GM12878 (cell line): Measurements from ENCODE around the gene SV2B. TPM values are rescaled to one million over a fixed set of nuclear protein-coding genes. Genes with fewer than 3 reads are reported as not detected.

Experiments used
- ATAC-seq: fragments of 200-7000 bp; cut with Tn5 transposase; 3 replicates; pipeline ENCODE4 v1.9.1; 2020; ENCODE audit warnings: mild to moderate bottlenecking, moderate library complexity
- BruUV-seq: library from RNA; stranded (reverse); fragments of 400-500 nt; replicated peaks from 2 replicates; lab custom pipeline; 2021; lab: Mats Ljungman, UMichigan
- CTCF ChIA-PET: fragments of 300-600 bp; sonication (Branson Sonifier 250); formaldehyde crosslinking; extraction: SDS; loops from one replicate; lab custom pipeline; 2021; ENCODE audit warnings: inconsistent platforms; lab: Yijun Ruan, JAX
- POLR2A ChIA-PET: fragments of 350-600 bp; formaldehyde crosslinking; extraction: SDS; loops from one replicate; lab custom pipeline; 2021; ENCODE audit warnings: inconsistent platforms; lab: Charles Lee
- RAD21 ChIA-PET: fragments of 300-600 bp; sonication (Branson Sonifier 250); formaldehyde crosslinking; loops from one replicate; lab custom pipeline; 2023; ENCODE audit warnings: antibody characterized with exemption; ENCODE audit not compliant: unreplicated experiment; lab: Charles Lee
- SMC1A ChIA-PET: fragments of 300-600 bp; sonication (Branson Sonifier 250); formaldehyde crosslinking; loops from one replicate; lab custom pipeline; 2023; ENCODE audit not compliant: unreplicated experiment, uncharacterized antibody; lab: Charles Lee
- DNase-seq: peaks from one replicate; pipeline ENCODE4 v3.0.0-alpha.2; 2011; ENCODE audit warnings: low read depth, low spot score
- FAIRE-seq: peaks from 3 replicates; lab custom pipeline; 2011; peaks lifted over from hg19 to GRCh38; lab: Jason Lieb, UNC
- H2AFZ ChIP-seq: 2 replicates; pipeline ENCODE4 v1.6.0; 2011; ENCODE audit warnings: low read depth, low read length, control low read depth; ENCODE audit not compliant: control insufficient read depth
- H3K27ac ChIP-seq: 2 replicates; pipeline ENCODE4 v1.5.1; 2011; ENCODE audit warnings: control low read depth; ENCODE audit not compliant: control insufficient read depth, insufficient read depth
- H3K27me3 ChIP-seq, 2 experiments: replicated peaks in 1 of 2; 2 replicates each; pipeline versions ENCODE4 v1.6.0 to v1.6.1; 2011; ENCODE audit warnings: low read length in 1 of 2; ENCODE audit not compliant: control insufficient read depth in 2 of 2, insufficient read depth in 2 of 2
- H3K36me3 ChIP-seq, 2 experiments: 2 replicates each; pipeline ENCODE4 v1.5.1; 2011; ENCODE audit warnings: low read length in 1 of 2; ENCODE audit not compliant: control insufficient read depth in 2 of 2, insufficient read depth in 2 of 2
- H3K4me1 ChIP-seq: 2 replicates; pipeline ENCODE4 v1.6.1; 2011; ENCODE audit warnings: mild to moderate bottlenecking, low read length, moderate library complexity, mixed read lengths; ENCODE audit not compliant: control insufficient read depth, insufficient read depth
- H3K4me2 ChIP-seq: 2 replicates; pipeline ENCODE4 v1.6.0; 2011; ENCODE audit warnings: control low read depth; ENCODE audit not compliant: control insufficient read depth, insufficient read depth
- H3K4me3 ChIP-seq: fragments of 200-600 bp; sonication (generic); 2 replicates; pipeline ENCODE4 v1.5.1; 2016
- H3K79me2 ChIP-seq: 2 replicates; pipeline ENCODE4 v1.6.0; 2011; ENCODE audit warnings: low read length; ENCODE audit not compliant: control insufficient read depth, insufficient read depth
- H3K9ac ChIP-seq: 2 replicates; pipeline ENCODE4 v1.8.0; 2011; ENCODE audit warnings: low read length, control low read depth, mixed read lengths; ENCODE audit not compliant: control insufficient read depth, insufficient read depth
- H3K9me3 ChIP-seq: replicated peaks from 3 replicates; pipeline ENCODE4 v1.5.1; 2011; ENCODE audit warnings: mild to moderate bottlenecking, low read length; ENCODE audit not compliant: control insufficient read depth, insufficient read depth
- H4K20me1 ChIP-seq: 2 replicates; pipeline ENCODE4 v1.6.0; 2011; ENCODE audit not compliant: control insufficient read depth, insufficient read depth
- BACH1 ChIP-seq: fragments of 450-650 bp; IDR thresholded peaks from 2 replicates; pipeline ENCODE4 v1.6.1; 2017; ENCODE audit warnings: mild to moderate bottlenecking, borderline replicate concordance
- BRCA1 ChIP-seq: IDR thresholded peaks from 2 replicates; pipeline ENCODE4 v1.6.1; 2011; ENCODE audit warnings: low read depth, low read length, improper control_type of control experiment
- EED ChIP-seq: sonication (generic); IDR thresholded peaks from 2 replicates; pipeline ENCODE4 v1.6.1; 2016; ENCODE audit warnings: antibody characterized with exemption, low read depth
- ELK1 ChIP-seq: IDR thresholded peaks from 2 replicates; pipeline ENCODE4 v1.6.1; 2012; ENCODE audit warnings: low read depth, low read length, improper control_type of control experiment
- EZH2 ChIP-seq: IDR thresholded peaks from 2 replicates; pipeline ENCODE4 v1.6.1; 2012; ENCODE audit warnings: low read depth, mild to moderate bottlenecking, control low read depth, inconsistent platforms, low read length, borderline replicate concordance; ENCODE audit not compliant: control insufficient read depth
- FOXM1 ChIP-seq: IDR thresholded peaks from 2 replicates; pipeline ENCODE4 v1.6.1; 2012; ENCODE audit warnings: low read depth, mild to moderate bottlenecking, inconsistent platforms, low read length, moderate library complexity
- IKZF2 ChIP-seq, 2 experiments: fragments of 450-650 bp; IDR thresholded peaks; 2 replicates each; pipeline ENCODE4 v1.6.1; 2017; ENCODE audit warnings: mild to moderate bottlenecking in 2 of 2, moderate library complexity in 2 of 2
- MTA2 ChIP-seq: fragments of 450-650 bp; IDR thresholded peaks from 2 replicates; pipeline ENCODE4 v1.6.1; 2016; ENCODE audit warnings: low read depth, mild to moderate bottlenecking, moderate library complexity
- MXI1 ChIP-seq: fragments of 150-350 bp; IDR thresholded peaks from 2 replicates; pipeline ENCODE4 v1.6.1; 2011; ENCODE audit warnings: low read depth, mild to moderate bottlenecking, inconsistent platforms, low read length, improper control_type of control experiment
- PML ChIP-seq: IDR thresholded peaks from 2 replicates; pipeline ENCODE4 v1.6.1; 2012; ENCODE audit warnings: low read length, inconsistent platforms
- POLR2AphosphoS5 ChIP-seq: IDR thresholded peaks from 2 replicates; pipeline ENCODE4 v1.6.1; 2011; ENCODE audit warnings: mild to moderate bottlenecking, low read length, inconsistent platforms
- SMAD5 ChIP-seq: IDR thresholded peaks from 2 replicates; pipeline ENCODE4 v1.6.1; 2016; ENCODE audit warnings: antibody characterized with exemption, low read depth
- SRF ChIP-seq, 2 experiments: IDR thresholded peaks; 2 replicates each; pipeline ENCODE4 v1.6.1; 2011; ENCODE audit warnings: low read depth in 2 of 2, low read length in 2 of 2, mild to moderate bottlenecking in 1 of 2, moderate library complexity in 1 of 2
- SUZ12 ChIP-seq: fragments of 200-600 bp; sonication (generic); IDR thresholded peaks from one replicate; pipeline ENCODE4 v1.6.1; 2018; ENCODE audit warnings: antibody characterized with exemption, mild to moderate bottlenecking; ENCODE audit not compliant: unreplicated experiment
- ZNF217 ChIP-seq: fragments of 450-650 bp; IDR thresholded peaks from 2 replicates; pipeline ENCODE4 v1.6.1; 2017; ENCODE audit warnings: antibody characterized with exemption, mild to moderate bottlenecking
- WGBS: methylation state at CpG from one replicate; pipeline ENCODE4 v1.1.6; 2016; ENCODE audit warnings: low lambda C conversion rate; ENCODE audit not compliant: insufficient replicate concordance, insufficient coverage; ENCODE audit errors: missing lambda C conversion rate; 5-methylcytosine and 5-hydroxymethylcytosine counted together
- in situ Hi-C: fragments of 300-500 bp; cut with MboI; formaldehyde crosslinking; loops from 9 replicates; pipeline ENCODE4 v1.14.3; 2018; ENCODE audit warnings: mixed read lengths
- intact Hi-C: fragments of 100-400 bp; cut with micrococcal nuclease; formaldehyde crosslinking; loops from one replicate; pipeline ENCODE4 v1.14.2; 2022; ENCODE audit not compliant: unreplicated experiment
- polyA plus RNA-seq, 11 experiments: library from polyadenylated mRNA; depleted of rRNA in 4 of 11; unstranded in 6 of 11; stranded (reverse) in 5 of 11; fragments of >200 nt; fragmentation: Nextera tagmentation in 4 of 11; fragmentation: Illumina TruSeq in 1 of 11; extraction: Ambion mirVana in 4 of 11; extraction: Trizol in 1 of 11; gene quantifications; 1 replicate in 1 of 11; 2 replicates in 10 of 11; pipeline versions ENCODE4 v1.2.1 to v1.2.3, GENCODE V29; 2011 to 2016; ENCODE audit warnings: inconsistent platforms in 2 of 11, missing spikeins in 2 of 11, low read depth in 1 of 11
- total RNA-seq, 4 experiments: library from RNA; depleted of rRNA in 3 of 4; stranded (reverse); fragments of >200 nt in 3 of 4; fragmentation: Illumina TruSeq in 1 of 4; extraction: Trizol in 1 of 4; gene quantifications; 2 replicates each; pipeline versions ENCODE4 v1.2.1 to v1.2.3, GENCODE V29; 2013 to 2021
- TF ChIP-seq, protein P1 (sequence below): fragments of 450-650 bp; IDR thresholded peaks from 2 replicates; pipeline ENCODE4 v1.6.1; 2017; ENCODE audit warnings: mild to moderate bottlenecking
- TF ChIP-seq, protein P2 (sequence below): fragments of 450-650 bp; formaldehyde crosslinking; IDR thresholded peaks from 2 replicates; pipeline ENCODE4 v1.4.0; 2022; ENCODE audit warnings: mild to moderate bottlenecking, moderate library complexity
- TF ChIP-seq, protein P3 (sequence below): fragments of 450-650 bp; IDR thresholded peaks from 2 replicates; pipeline ENCODE4 v1.6.1; 2017; ENCODE audit warnings: mild to moderate bottlenecking, low read depth, inconsistent platforms; ENCODE audit not compliant: poor library complexity, severe bottlenecking

The SV2B gene
- total and polyA plus RNA-seq, 10 of the 15 experiments (the other 5 are each of a cell fraction or from before 2014, with no cell fraction given) = 0.03 to 1.7 (median 1.3) TPM

GRCh38 chr15:91252756-91253155, 152.7 kb downstream of the SV2B start:
- Histone ChIP-seq H2AFZ (no peak overlapping the region), H3K27ac (no peak overlapping the region), H3K4me1 (no peaks in the 10 kb centered on the region), H3K4me2 (no peak overlapping the region), H3K9ac (no peak overlapping the region), H4K20me1 (no peaks in the 10 kb centered on the region), H3K9me3 (no peaks in the 10 kb centered on the region), H3K4me3 (no peak overlapping the region), H3K27me3 (no peaks in the 10 kb centered on the region), H3K36me3 (no peaks in the 10 kb centered on the region), H3K79me2 (no peaks in the 10 kb centered on the region)
- FAIRE-seq (no peak), ATAC-seq (no peak), DNase-seq (no peak)
- POLR2A ChIA-PET = no interaction called here
- CTCF ChIA-PET = no interaction called here
- BruUV-seq = no TSS peak
- SMC1A ChIA-PET = interaction anchor here (1.3 kb wide), 1 partner anchor 27 kb away, joined by 3 read pairs; no protein-coding TSS in a partner anchor
- RAD21 ChIA-PET = no interaction called here
- WGBS = 51% methylated on average over 2 of the region's 2 CpGs
- in situ Hi-C loops (no loop called here), intact Hi-C loops (no loop called here)
- no peak for TF ChIP-seq SUZ12
- TF ChIP-seq EED = no peak
- no peak for TF ChIP-seq EZH2
- no peak for TF ChIP-seq BACH1
- TF ChIP-seq IKZF2 (IDR thresholded peaks at IDR 0.05) = no peak
- TF ChIP-seq MTA2 = no peak
- TF ChIP-seq FOXM1 = no peak
- TF ChIP-seq, protein P1, sequence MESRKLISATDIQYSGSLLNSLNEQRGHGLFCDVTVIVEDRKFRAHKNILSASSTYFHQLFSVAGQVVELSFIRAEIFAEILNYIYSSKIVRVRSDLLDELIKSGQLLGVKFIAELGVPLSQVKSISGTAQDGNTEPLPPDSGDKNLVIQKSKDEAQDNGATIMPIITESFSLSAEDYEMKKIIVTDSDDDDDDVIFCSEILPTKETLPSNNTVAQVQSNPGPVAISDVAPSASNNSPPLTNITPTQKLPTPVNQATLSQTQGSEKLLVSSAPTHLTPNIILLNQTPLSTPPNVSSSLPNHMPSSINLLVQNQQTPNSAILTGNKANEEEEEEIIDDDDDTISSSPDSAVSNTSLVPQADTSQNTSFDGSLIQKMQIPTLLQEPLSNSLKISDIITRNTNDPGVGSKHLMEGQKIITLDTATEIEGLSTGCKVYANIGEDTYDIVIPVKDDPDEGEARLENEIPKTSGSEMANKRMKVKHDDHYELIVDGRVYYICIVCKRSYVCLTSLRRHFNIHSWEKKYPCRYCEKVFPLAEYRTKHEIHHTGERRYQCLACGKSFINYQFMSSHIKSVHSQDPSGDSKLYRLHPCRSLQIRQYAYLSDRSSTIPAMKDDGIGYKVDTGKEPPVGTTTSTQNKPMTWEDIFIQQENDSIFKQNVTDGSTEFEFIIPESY = no peak
- no peak for TF ChIP-seq ELK1
- TF ChIP-seq BRCA1 = no peak
- TF ChIP-seq PML = no peak
- TF ChIP-seq MXI1 = no peak
- no peak for TF ChIP-seq SMAD5
- TF ChIP-seq, protein P2, sequence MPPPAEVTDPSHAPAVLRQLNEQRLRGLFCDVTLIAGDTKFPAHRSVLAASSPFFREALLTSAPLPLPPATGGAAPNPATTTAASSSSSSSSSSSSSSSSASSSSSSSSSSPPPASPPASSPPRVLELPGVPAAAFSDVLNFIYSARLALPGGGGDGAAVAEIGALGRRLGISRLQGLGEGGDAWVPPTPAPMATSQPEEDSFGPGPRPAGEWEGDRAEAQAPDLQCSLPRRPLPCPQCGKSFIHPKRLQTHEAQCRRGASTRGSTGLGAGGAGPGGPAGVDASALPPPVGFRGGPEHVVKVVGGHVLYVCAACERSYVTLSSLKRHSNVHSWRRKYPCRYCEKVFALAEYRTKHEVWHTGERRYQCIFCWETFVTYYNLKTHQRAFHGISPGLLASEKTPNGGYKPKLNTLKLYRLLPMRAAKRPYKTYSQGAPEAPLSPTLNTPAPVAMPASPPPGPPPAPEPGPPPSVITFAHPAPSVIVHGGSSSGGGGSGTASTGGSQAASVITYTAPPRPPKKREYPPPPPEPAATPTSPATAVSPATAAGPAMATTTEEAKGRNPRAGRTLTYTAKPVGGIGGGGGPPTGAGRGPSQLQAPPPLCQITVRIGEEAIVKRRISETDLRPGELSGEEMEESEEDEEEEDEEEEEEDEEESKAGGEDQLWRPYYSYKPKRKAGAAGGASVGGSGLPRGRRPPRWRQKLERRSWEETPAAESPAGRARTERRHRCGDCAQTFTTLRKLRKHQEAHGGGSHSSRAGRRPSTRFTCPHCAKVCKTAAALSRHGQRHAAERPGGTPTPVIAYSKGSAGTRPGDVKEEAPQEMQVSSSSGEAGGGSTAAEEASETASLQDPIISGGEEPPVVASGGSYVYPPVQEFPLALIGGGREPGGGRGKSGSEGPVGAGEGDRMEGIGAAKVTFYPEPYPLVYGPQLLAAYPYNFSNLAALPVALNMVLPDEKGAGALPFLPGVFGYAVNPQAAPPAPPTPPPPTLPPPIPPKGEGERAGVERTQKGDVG (CRISPR knock-in tag) = no peak
- TF ChIP-seq POLR2AphosphoS5 = no peak
- no peak for TF ChIP-seq SRF (IDR thresholded peaks at IDR 0.05; ENCODE audit: low read depth in 2 of 2, low read length in 2 of 2)
- TF ChIP-seq, protein P3, sequence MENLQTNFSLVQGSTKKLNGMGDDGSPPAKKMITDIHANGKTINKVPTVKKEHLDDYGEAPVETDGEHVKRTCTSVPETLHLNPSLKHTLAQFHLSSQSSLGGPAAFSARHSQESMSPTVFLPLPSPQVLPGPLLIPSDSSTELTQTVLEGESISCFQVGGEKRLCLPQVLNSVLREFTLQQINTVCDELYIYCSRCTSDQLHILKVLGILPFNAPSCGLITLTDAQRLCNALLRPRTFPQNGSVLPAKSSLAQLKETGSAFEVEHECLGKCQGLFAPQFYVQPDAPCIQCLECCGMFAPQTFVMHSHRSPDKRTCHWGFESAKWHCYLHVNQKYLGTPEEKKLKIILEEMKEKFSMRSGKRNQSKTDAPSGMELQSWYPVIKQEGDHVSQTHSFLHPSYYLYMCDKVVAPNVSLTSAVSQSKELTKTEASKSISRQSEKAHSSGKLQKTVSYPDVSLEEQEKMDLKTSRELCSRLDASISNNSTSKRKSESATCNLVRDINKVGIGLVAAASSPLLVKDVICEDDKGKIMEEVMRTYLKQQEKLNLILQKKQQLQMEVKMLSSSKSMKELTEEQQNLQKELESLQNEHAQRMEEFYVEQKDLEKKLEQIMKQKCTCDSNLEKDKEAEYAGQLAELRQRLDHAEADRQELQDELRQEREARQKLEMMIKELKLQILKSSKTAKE = no peak
- TF ChIP-seq ZNF217 = no peak
